Psoas muscle (tissue), 8 donors: ENCODE measurements around the gene HDAC2. TPM values are rescaled to one million over a fixed set of nuclear protein-coding genes. Genes with fewer than 3 reads are reported as not detected.
"Not testable (repeated sequence)": the region's sequence is repeated elsewhere in the genome, so short reads cannot be mapped to it uniquely, and the experiment has no call there.

Source experiments
- ATAC-seq, 4 donors: fragments of 200-7000 bp; cut with Tn5 transposase; one replicate each; pipeline ENCODE4 v1.9.1; 2020; ENCODE audit warnings: moderate library complexity in 3 of 4, mild to moderate bottlenecking in 2 of 4
- DNase-seq, 2 donors: peaks; one replicate each; pipeline ENCODE4 v3.0.0-alpha.2; 2020
- H3K27ac ChIP-seq: fragments of 200-600 bp; one replicate; pipeline ENCODE4 v1.8.0; 2022
- H3K27me3 ChIP-seq, 3 donors: fragments of 200-600 bp in 1 of 3; one replicate each; pipeline versions ENCODE4 v1.6.1 to v1.8.0; 2013 to 2022; ENCODE audit warnings: low read length in 2 of 3, mild to moderate bottlenecking in 2 of 3, moderate library complexity in 1 of 3; ENCODE audit not compliant: insufficient read depth in 3 of 3
- H3K36me3 ChIP-seq, 2 donors: fragments of 200-600 bp in 1 of 2; one replicate each; pipeline versions ENCODE4 v1.6.1 to v1.8.0; 2013 to 2022; ENCODE audit warnings: low read depth in 1 of 2, mild to moderate bottlenecking in 1 of 2, moderate library complexity in 1 of 2; ENCODE audit not compliant: insufficient read depth in 1 of 2
- H3K4me1 ChIP-seq: fragments of 200-600 bp; one replicate; pipeline ENCODE4 v1.8.0; 2022
- H3K4me3 ChIP-seq: fragments of 200-600 bp; one replicate; pipeline ENCODE4 v1.8.0; 2022; ENCODE audit warnings: mild to moderate bottlenecking
- H3K9me3 ChIP-seq: fragments of 200-600 bp; one replicate; pipeline ENCODE4 v1.8.0; 2022
- CTCF ChIP-seq: fragments of 200-600 bp; IDR thresholded peaks from one replicate; pipeline ENCODE4 v1.8.0; 2022; ENCODE audit warnings: antibody characterized with exemption
- WGBS, 3 donors: extraction: QIAGEN DNeasy Blood & Tissue Kit; methylation state at CpG; one replicate each; pipeline versions ENCODE4 v1.1.6 to v1.1.7; 2013; 5-methylcytosine and 5-hydroxymethylcytosine counted together
- intact Hi-C, 2 donors: fragments of 100-400 bp; cut with DNase I; formaldehyde crosslinking; loops; one replicate each; pipeline versions ENCODE4 v1.11.0 to v1.14.2; 2022
- polyA plus RNA-seq, 3 donors: library from polyadenylated mRNA; stranded (reverse); fragments of 200-250 nt; gene quantifications; one replicate each; pipeline ENCODE4 v1.2.3, GENCODE V29; 2013
- total RNA-seq, 4 donors: library from RNA; stranded (reverse); fragmentation: NEBNext Ultra II Directional in 2 of 4; extraction: Animal tissue kit (Norgen Biotek cat#: 25700) in 2 of 4; gene quantifications; one replicate each; pipeline versions ENCODE4 v1.2.1 to v1.2.4, GENCODE V29; 2021 to 2023
- donor health status: healthy with polysubstance abuse.
- donor health status: DM: no; HTN: no; CAD: no; lungs with moderate emphysema.
- donor health status: Bipolar disorder and iron deficiency.
- donor health status: healthy.
- donor health status: DM: yes; HTN: yes; CAD: no.
- donor health status: DM: no; HTN: no; CAD: no.
- donor health status: DM: no; HTN: no; CAD: no.
- donor health status: DM: yes; HTN: yes; CAD: no.

Gene HDAC2
- total and polyA plus RNA-seq, 7 donors: 39.6 to 74.1 (median 53.3) TPM

- intact Hi-C loops: no loop called here
- no peak for DNase-seq
- WGBS, 3 donors: 94 to 100% (median 98%) methylated on average over 2 of the region's 2 CpGs
- Histone ChIP-seq H3K27ac (no peak overlapping the region), H3K4me1 (no peaks in the 10 kb centered on the region), H3K4me3 (no peak overlapping the region), H3K27me3 (no peaks in the 10 kb centered on the region), H3K36me3 (peaks cover 0 to 9% of the 10 kb centered on the region in 2 donors), H3K9me3 (peaks cover 12% of the 10 kb centered on the region)
- no peak for TF ChIP-seq CTCF
- no peak for ATAC-seq
Observed at GRCh38 chr6:113934101-113934500, 36.8 kb downstream of the HDAC2 start.

- intact Hi-C loops, ATAC-seq: not testable (repeated sequence)
- WGBS, 3 donors: 93 to 94% (median 94%) methylated on average over 23 of the region's 23 CpGs
Observed at GRCh38 chr6:113931907-113932306, 39.0 kb downstream of the HDAC2 start.

GRCh38 chr6:113930183-113930582, 40.8 kb downstream of the HDAC2 start:
- no peak overlapping the region for H3K4me3 ChIP-seq
- H3K27ac ChIP-seq: no peak overlapping the region
- DNase-seq (no peak), ATAC-seq (no peak)
- no peaks in the 10 kb centered on the region for H3K4me1 ChIP-seq
- TF ChIP-seq CTCF: no peak
- intact Hi-C loops: no loop called here
- H3K36me3 ChIP-seq: no peaks in the 10 kb centered on the region
- H3K9me3 ChIP-seq: peaks cover 22% of the 10 kb centered on the region
- no peaks in the 10 kb centered on the region for H3K27me3 ChIP-seq

More at GRCh38 chr6:113931907-113932306, 39.0 kb downstream of the HDAC2 start:
- not testable (repeated sequence) for H3K4me1 ChIP-seq, H3K36me3 ChIP-seq, DNase-seq, H3K4me3 ChIP-seq, H3K27me3 ChIP-seq, H3K27ac ChIP-seq
- H3K9me3 ChIP-seq: peaks cover 22% of the 10 kb centered on the region

- DNase-seq (no peak), ATAC-seq (no peak)
- Histone ChIP-seq H3K4me3 (no peak overlapping the region), H3K27me3 (no peaks in the 10 kb centered on the region), H3K4me1 (no peaks in the 10 kb centered on the region), H3K27ac (no peak overlapping the region), H3K9me3 (peaks cover 22% of the 10 kb centered on the region), H3K36me3 (no peaks in the 10 kb centered on the region)
- WGBS, 3 donors: 22 to 33% (median 24%) methylated on average over 2 of the region's 2 CpGs
- TF ChIP-seq CTCF: no peak
- intact Hi-C loops: no loop called here
Observed at GRCh38 chr6:113927001-113927400, 43.9 kb downstream of the HDAC2 start.

- Histone ChIP-seq H3K27me3 (no peaks in the 10 kb centered on the region), H3K27ac (no peak overlapping the region), H3K36me3 (no peaks in the 10 kb centered on the region), H3K4me3 (no peak overlapping the region), H3K4me1 (no peaks in the 10 kb centered on the region), H3K9me3 (peaks cover 22% of the 10 kb centered on the region)
- intact Hi-C loops: no loop called here
- no peak for DNase-seq
- no peak for TF ChIP-seq CTCF
- no peak for ATAC-seq
- 44 to 51% (median 45%) methylated on average over 2 of the region's 2 CpGs for WGBS, 3 donors
Observed at GRCh38 chr6:113925378-113925777, 45.6 kb downstream of the HDAC2 start.
